ENCODE measurements around the gene KLRK1.
"Not testable (repeated sequence)": the region's sequence is repeated elsewhere in the genome, so short reads cannot be mapped to it uniquely, and the experiment has no call there.

DNA sequence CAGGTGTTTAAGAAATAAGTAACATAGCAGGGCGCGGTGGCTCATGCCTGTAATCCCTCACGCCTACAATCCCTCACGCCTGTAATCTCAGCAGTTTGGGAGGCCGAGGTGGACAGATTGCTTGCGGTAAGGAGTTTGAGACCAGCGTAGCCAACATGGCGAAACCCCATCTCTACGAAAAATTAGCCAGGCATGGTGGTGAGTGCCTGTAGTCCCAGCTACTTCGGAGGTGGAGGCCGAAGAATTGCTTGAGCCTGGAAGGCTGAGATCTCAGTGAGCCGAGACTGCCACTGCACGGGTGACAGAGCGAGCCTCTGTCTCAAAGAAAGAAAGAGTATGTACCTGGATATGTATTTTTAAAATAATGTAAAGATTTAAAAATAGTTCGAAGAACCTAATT lies 6.3 kb upstream of the KLRK1 start:
- not testable (repeated sequence) for TF ChIP-seq ZNF501 (tag by site-specific recombination; IDR thresholded peaks at IDR 0.05); GLIS1 (tag by site-specific recombination; IDR thresholded peaks at IDR 0.05); ZNF274 (IDR thresholded peaks at IDR 0.05; ENCODE audit: low read length); ZNF274 (tag by site-specific recombination; IDR thresholded peaks at IDR 0.05; ENCODE audit: borderline replicate concordance); ZNF792 (tag by site-specific recombination; IDR thresholded peaks at IDR 0.05)
- TF ChIP-seq, protein P1, sequence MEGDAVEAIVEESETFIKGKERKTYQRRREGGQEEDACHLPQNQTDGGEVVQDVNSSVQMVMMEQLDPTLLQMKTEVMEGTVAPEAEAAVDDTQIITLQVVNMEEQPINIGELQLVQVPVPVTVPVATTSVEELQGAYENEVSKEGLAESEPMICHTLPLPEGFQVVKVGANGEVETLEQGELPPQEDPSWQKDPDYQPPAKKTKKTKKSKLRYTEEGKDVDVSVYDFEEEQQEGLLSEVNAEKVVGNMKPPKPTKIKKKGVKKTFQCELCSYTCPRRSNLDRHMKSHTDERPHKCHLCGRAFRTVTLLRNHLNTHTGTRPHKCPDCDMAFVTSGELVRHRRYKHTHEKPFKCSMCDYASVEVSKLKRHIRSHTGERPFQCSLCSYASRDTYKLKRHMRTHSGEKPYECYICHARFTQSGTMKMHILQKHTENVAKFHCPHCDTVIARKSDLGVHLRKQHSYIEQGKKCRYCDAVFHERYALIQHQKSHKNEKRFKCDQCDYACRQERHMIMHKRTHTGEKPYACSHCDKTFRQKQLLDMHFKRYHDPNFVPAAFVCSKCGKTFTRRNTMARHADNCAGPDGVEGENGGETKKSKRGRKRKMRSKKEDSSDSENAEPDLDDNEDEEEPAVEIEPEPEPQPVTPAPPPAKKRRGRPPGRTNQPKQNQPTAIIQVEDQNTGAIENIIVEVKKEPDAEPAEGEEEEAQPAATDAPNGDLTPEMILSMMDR (tag by site-specific recombination; IDR thresholded peaks at IDR 0.05), result not testable (repeated sequence)
- TF ChIP-seq, protein P2, sequence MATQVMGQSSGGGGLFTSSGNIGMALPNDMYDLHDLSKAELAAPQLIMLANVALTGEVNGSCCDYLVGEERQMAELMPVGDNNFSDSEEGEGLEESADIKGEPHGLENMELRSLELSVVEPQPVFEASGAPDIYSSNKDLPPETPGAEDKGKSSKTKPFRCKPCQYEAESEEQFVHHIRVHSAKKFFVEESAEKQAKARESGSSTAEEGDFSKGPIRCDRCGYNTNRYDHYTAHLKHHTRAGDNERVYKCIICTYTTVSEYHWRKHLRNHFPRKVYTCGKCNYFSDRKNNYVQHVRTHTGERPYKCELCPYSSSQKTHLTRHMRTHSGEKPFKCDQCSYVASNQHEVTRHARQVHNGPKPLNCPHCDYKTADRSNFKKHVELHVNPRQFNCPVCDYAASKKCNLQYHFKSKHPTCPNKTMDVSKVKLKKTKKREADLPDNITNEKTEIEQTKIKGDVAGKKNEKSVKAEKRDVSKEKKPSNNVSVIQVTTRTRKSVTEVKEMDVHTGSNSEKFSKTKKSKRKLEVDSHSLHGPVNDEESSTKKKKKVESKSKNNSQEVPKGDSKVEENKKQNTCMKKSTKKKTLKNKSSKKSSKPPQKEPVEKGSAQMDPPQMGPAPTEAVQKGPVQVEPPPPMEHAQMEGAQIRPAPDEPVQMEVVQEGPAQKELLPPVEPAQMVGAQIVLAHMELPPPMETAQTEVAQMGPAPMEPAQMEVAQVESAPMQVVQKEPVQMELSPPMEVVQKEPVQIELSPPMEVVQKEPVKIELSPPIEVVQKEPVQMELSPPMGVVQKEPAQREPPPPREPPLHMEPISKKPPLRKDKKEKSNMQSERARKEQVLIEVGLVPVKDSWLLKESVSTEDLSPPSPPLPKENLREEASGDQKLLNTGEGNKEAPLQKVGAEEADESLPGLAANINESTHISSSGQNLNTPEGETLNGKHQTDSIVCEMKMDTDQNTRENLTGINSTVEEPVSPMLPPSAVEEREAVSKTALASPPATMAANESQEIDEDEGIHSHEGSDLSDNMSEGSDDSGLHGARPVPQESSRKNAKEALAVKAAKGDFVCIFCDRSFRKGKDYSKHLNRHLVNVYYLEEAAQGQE (tag by site-specific recombination; IDR thresholded peaks at IDR 0.05), result not testable (repeated sequence)

Measured in HEK293 (cell line).